ENCODE measurements around the gene DRAXIN.

DRAXIN gene

GRCh38 chr1:11654939-11655808 lies 36.3 kb upstream of the DRAXIN start:
- Histone ChIP-seq H3F3A (ENCODE audit: insufficient read depth, low read length) (no peaks in the 10 kb centered on the region; the same call in 1 of the 2 replicates), H3K4me2 (ENCODE audit: low read depth, low read length) (peak overlapping the region; percentile 51), H3K9me3 (replicated peaks; ENCODE audit: insufficient read depth, low read length) (no peaks in the 10 kb centered on the region), H3K4me3 (ENCODE audit: low read length) (peak overlapping the region; percentile 45; the same call in 1 of the 2 replicates), H4K20me1 (ENCODE audit: insufficient read depth, low read length) (no peaks in the 10 kb centered on the region), H3K79me2 (ENCODE audit: low read length) (no peaks in the 10 kb centered on the region), H2AFZ (ENCODE audit: low read length) (no peak overlapping the region), H3K9me2 (replicated peaks; ENCODE audit: insufficient read depth, low read length) (no peaks in the 10 kb centered on the region), H3K27ac (ENCODE audit: low read length) (no peak overlapping the region), H3K36me3 (replicated peaks; ENCODE audit: insufficient read depth, low read length) (no peaks in the 10 kb centered on the region), H3K27me3 (replicated peaks; ENCODE audit: insufficient read depth, low read length) (no peaks in the 10 kb centered on the region), H3K4me1 (ENCODE audit: low read length) (peaks cover 10% of the 10 kb centered on the region), H3K9ac (ENCODE audit: low read length) (peak overlapping the region; percentile 38; the same call in 1 of the 2 replicates)
- no peak for DNase-seq
- TF ChIP-seq CTCF (IDR thresholded peaks at IDR 0.05; ENCODE audit: low read length) (no peak), EZH2 (optimal IDR thresholded peaks at IDR 0.05; ENCODE audit: low read depth, low read length) (no peak), EZH2phosphoT487 (IDR thresholded peaks at IDR 0.05; ENCODE audit: low read length) (no peak)

GRCh38 chr1:11657654-11658053 lies 33.9 kb upstream of the DRAXIN start:
- Histone ChIP-seq H3K27me3 (replicated peaks; ENCODE audit: insufficient read depth, low read length) (no peaks in the 10 kb centered on the region), H2AFZ (ENCODE audit: low read length) (no peak overlapping the region), H3K4me3 (ENCODE audit: low read length) (no peak overlapping the region), H3F3A (ENCODE audit: insufficient read depth, low read length) (no peaks in the 10 kb centered on the region), H3K9me2 (replicated peaks; ENCODE audit: insufficient read depth, low read length) (no peaks in the 10 kb centered on the region), H3K9ac (ENCODE audit: low read length) (no peak overlapping the region), H3K4me2 (ENCODE audit: low read depth, low read length) (no peak overlapping the region), H3K27ac (ENCODE audit: low read length) (no peak overlapping the region), H3K4me1 (ENCODE audit: low read length) (no peaks in the 10 kb centered on the region), H3K36me3 (replicated peaks; ENCODE audit: insufficient read depth, low read length) (no peaks in the 10 kb centered on the region), H3K79me2 (ENCODE audit: low read length) (no peaks in the 10 kb centered on the region), H4K20me1 (ENCODE audit: insufficient read depth, low read length) (no peaks in the 10 kb centered on the region), H3K9me3 (replicated peaks; ENCODE audit: insufficient read depth, low read length) (no peaks in the 10 kb centered on the region)
- no peak for DNase-seq
- no peak for TF ChIP-seq EZH2 (optimal IDR thresholded peaks at IDR 0.05; ENCODE audit: low read depth, low read length)
- no peak for TF ChIP-seq CTCF (IDR thresholded peaks at IDR 0.05; ENCODE audit: low read length)
- TF ChIP-seq EZH2phosphoT487 (IDR thresholded peaks at IDR 0.05; ENCODE audit: low read length) = no peak

GRCh38 chr1:11658542-11658941 lies 33.0 kb upstream of the DRAXIN start:
- no peaks in the 10 kb centered on the region for H3K36me3 ChIP-seq (replicated peaks; ENCODE audit: insufficient read depth, low read length)
- no peaks in the 10 kb centered on the region for H3K4me1 ChIP-seq (ENCODE audit: low read length)
- H3F3A ChIP-seq (ENCODE audit: insufficient read depth, low read length) = 0 out of 2 replicates have a peak, but pooled peaks cover 3% of the 10 kb centered on the region
- no peak for TF ChIP-seq EZH2 (optimal IDR thresholded peaks at IDR 0.05; ENCODE audit: low read depth, low read length)
- TF ChIP-seq EZH2phosphoT487 (IDR thresholded peaks at IDR 0.05; ENCODE audit: low read length) = no peak
- TF ChIP-seq CTCF (IDR thresholded peaks at IDR 0.05; ENCODE audit: low read length) = no peak
- DNase-seq = no peak
- H3K9ac ChIP-seq (ENCODE audit: low read length) = no peak overlapping the region
- no peak overlapping the region for H3K4me2 ChIP-seq (ENCODE audit: low read depth, low read length)
- no peak overlapping the region for H3K27ac ChIP-seq (ENCODE audit: low read length)
- H3K27me3 ChIP-seq (replicated peaks; ENCODE audit: insufficient read depth, low read length) = no peaks in the 10 kb centered on the region
- no peaks in the 10 kb centered on the region for H4K20me1 ChIP-seq (ENCODE audit: insufficient read depth, low read length)
- no peaks in the 10 kb centered on the region for H3K9me3 ChIP-seq (replicated peaks; ENCODE audit: insufficient read depth, low read length)
- H2AFZ ChIP-seq (ENCODE audit: low read length) = no peak overlapping the region
- no peak overlapping the region for H3K4me3 ChIP-seq (ENCODE audit: low read length)
- no peaks in the 10 kb centered on the region for H3K79me2 ChIP-seq (ENCODE audit: low read length)
- H3K9me2 ChIP-seq (replicated peaks; ENCODE audit: insufficient read depth, low read length) = no peaks in the 10 kb centered on the region

All from MM.1S (cell line).